SIG-M5 treated with dmso at 0.1 percent for 504 hours (cell line): ENCODE measurements around the gene PGBD2.
A peak's percentile ranks its signal among the peaks of the same experiment; 100 is the strongest.
"Not testable (repeated sequence)": the region's sequence is repeated elsewhere in the genome, so short reads cannot be mapped to it uniquely, and the experiment has no call there.

Source experiments
- DNase-seq: peaks from one replicate; lab custom pipeline; 2025; ENCODE audit not compliant: unreplicated experiment; lab: John Stamatoyannopoulos, UW

Gene PGBD2

DNA sequence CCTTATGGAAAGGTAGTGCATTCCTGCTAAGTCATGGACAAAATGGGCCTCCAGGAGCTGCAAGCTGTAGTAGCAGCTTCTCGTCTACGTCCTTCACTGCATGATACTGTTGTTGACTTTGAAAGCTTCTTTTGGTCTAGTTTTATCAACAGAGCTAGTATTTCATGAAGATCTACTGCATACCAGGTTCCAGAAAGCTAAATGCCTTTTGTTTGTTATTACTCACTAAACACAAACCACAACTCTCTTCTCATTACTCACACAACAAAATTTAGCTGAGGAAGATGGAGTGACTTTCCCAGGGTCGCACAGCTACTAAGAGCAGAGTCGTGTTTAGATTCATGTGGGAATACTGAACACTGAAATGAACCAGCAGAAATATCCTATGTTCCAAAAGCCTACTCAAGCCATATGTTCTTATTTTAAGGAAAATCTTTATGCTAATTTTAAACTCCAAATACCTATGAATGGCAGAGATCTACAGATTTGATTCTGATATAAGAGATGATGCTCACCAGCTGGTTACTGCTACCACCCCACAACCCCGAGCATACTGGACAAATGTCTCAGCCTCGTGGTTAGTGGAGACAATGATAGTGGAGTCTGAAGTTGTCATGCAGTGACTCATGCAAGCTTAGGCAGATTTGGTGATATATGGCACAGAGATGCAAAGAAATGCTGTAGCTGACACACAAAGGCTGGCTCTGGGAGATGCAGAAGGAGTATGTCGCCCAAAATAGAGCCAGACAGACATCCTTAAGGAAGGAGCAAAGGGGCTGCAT is 20.6 kb downstream of the PGBD2 start:
- DNase-seq = no peak

DNA sequence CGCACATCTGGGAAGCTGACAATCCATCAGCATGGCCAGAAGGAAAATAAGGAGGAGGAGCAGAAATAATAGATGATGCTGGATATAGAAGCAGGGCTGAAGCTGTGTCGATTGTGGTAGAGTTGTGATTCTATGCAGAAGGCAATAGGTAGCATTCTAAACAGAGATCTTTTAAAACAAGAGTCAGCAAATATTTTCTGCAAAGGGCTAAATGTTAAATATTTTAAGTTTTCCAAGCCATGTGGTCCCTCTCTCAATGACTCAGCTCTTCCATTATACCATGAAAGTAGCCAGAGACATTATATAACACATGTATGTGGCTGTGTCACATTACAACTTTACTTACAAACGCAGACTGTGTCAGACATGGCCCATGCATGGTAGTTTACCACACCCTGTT is 21.2 kb downstream of the PGBD2 start:
- DNase-seq = not testable (repeated sequence)

DNA sequence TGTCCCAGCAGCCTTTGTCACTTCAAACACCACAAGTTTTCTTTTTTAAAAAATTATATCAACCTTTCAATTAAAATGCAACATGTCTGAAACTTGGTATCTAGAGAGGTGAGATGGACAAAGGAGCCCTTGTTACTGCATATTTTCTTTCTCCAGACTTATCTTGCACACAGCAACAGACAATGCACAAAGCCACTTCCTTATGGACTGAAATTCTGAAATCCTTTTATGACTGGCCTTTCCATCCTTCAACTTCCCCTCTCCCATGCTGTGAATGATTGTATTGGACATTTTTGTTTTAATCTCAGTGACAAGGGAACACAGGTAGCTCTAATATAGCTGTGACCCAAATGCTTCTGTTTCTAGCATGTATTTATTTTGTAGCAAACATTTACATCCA is 22.1 kb downstream of the PGBD2 start:
- peak; percentile 49 for DNase-seq

DNA sequence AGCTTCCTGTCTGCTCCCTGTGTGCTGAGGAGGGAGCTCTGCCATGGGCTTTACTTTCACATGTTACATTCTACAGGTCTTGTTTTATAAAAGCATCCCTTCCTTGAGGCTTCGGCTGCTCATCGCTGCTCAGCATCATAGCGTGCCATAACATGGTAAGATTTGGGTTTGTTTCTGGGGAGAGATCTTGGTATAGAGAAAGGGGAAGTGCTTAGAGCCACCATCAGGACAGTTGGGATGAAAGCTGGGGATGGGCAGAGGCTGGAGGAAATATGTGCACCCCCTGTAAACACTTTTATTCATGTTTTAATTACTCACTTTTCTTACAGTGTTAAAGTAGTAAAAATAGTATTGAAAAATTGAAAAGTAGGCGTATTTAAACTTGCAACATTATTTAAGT is 24.0 kb downstream of the PGBD2 start:
- not testable (repeated sequence) for DNase-seq

DNA sequence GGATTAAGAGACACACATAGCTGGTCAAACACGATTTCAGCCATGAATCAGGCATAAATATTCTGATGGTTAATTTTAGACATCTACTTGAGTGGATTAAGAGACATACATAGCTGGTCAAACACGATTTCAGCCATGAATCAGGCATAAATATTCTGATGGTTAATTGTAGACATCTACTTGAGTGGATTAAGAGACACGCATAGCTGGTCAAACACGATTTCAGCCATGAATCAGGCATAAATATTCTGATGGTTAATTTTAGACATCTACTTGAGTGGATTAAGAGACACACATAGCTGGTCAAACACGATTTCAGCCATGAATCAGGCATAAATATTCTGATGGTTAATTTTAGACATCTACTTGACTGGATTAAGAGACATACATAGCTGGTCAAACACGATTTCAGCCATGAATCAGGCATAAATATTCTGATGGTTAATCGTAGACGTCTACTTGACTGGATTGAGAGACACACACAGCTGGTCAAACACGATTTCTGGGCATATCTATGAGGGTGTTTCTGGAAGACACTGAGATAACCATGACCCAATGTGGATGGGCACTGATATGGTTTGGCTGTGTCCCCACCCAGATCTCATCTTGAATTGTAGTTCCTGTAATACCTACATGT is 32.3 kb downstream of the PGBD2 start:
- not testable (repeated sequence) for DNase-seq

DNA sequence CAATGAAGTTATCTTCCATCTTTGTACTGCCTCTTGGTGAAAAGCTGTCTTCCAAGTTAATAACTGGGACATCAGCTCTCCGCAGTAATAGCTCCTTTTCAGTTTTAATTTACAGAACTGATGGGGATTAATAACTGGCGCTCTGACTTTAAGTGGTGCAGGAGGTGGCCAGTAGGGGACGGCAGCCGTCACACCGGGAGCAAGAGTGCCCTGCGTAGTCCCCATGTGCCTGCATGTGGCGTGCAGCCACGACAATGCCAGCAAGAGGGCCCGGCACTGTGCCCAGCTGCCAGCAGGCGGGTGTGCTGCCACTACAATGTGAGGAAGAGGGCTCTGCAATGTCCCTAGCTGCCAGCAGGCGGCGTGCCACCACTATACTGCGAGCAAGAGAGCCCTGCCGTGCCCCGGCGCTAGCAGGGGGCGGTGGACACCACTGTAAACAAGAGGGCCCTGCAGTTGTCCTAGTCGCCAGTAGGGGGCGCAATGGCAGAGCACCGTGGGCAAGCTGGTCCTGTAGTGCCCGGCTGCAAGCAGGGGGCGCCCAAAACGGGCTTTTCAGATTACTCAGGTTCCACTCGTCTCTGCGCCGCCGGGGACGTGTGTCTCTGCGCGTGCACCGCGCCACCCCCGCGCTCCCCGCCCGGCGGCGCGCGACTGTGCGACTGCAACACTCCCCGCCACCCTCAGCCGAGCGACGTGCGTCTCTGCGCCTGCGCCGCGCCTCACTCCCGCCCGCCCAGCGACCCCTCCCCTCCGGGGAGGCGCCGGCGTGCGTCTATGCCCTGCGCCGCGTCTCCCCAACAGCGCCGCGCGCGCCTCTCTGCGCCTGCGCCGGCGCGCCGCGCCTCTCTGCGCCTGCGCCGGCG is 38.3 kb downstream of the PGBD2 start:
- DNase-seq = not testable (repeated sequence)

DNA sequence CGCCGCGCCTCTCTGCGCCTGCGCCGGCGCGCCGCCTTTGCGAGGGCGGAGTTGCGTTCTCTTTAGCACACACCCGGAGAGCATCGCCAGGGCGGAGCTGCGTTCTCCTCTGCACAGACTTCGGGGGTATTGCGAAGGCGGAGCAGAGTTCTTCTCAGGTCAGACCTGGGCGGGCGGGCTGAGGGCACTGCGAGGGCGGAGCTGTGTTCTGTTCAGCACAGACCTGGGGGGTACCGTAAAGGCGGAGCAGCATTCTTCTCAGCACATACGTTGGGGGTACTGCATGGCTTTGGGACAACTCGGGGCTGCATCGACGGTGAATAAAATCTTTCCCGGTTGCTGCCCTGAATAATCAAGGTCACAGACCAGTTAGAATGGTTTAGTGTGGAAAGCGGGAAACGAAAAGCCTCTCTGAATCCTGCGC is 39.0 kb downstream of the PGBD2 start:
- not testable (repeated sequence) for DNase-seq

DNA sequence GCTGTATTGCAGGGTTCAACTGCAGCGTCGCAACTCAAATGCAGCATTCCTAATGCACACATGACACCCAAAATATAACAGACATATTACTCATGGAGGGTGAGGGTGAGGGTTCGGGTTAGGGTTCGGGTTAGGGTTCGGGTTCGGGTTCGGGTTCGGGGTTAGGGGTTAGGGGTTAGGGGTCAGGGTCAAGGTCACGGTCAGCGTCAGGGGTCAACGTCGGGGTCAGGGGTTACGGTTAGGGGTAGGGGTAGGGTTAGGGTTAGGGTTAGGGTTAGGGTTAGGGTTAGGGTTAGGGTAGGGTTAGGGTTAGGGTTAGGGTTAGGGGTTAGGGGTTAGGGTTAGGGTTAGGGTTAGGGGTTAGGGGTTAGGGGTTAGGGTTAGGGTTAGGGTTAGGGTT is 39.4 kb downstream of the PGBD2 start:
- DNase-seq = not testable (repeated sequence)

DNA sequence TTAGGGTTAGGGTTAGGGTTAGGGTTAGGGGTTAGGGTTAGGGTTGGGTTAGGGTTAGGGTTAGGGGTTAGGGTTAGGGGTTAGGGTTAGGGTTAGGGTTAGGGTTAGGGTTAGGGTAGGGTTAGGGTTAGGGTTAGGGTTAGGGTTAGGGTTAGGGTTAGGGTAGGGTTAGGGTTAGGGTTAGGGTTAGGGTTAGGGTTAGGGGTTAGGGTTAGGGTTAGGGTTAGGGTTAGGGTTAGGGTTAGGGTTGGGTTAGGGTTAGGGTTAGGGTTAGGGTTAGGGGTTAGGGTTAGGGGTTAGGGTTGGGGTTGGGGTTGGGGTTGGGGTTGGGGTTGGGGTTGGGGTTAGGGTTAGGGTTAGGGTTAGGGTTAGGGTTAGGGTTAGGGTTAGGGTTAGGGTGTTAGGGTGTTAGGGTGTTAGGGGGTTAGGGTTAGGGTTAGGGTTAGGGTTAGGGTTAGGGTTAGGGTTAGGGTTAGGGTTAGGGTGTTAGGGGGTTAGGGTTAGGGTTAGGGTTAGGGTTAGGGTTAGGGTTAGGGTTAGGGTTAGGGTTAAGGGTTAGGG is 39.9 kb downstream of the PGBD2 start:
- not testable (repeated sequence) for DNase-seq
